NCI-H2171 (cell line): ENCODE data around the gene MYBPHL.

ENCODE experiments used
- DNase-seq: peaks from one replicate; lab custom pipeline; 2025; lab: John Stamatoyannopoulos, UW

MYBPHL gene

DNA sequence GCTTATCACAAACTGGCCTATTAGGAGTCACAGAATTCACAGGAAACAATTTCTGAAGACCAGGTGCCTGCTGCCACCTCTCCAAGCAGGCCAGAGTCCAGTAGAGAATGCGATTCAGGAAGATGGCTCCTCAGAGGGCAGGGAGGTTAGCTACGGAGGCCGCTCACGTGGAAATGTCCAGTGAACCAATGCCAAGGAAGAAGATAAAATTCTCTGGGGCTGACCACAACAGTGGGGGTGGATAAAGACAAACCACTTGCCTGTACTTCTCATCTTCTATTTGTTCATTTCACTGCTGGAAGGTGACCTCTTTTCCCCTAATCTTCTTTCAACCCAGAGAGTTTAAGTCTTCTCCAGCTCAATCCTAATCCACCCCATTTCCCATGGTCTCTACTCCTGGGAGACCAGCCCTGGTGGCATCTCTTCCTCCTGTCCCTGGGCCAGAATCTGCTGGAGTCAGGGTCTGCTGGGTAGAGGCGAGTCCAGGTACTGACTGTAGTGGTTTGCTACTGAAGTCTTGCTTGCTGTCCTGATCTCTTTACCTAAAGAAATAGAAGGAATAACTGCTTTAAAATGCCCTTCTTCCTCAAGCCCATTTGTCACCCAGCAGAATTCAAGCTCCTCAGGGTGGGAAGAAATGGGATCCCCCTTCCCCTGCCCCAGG, 27.1 kb downstream of the MYBPHL start:
- no peak for DNase-seq

DNA sequence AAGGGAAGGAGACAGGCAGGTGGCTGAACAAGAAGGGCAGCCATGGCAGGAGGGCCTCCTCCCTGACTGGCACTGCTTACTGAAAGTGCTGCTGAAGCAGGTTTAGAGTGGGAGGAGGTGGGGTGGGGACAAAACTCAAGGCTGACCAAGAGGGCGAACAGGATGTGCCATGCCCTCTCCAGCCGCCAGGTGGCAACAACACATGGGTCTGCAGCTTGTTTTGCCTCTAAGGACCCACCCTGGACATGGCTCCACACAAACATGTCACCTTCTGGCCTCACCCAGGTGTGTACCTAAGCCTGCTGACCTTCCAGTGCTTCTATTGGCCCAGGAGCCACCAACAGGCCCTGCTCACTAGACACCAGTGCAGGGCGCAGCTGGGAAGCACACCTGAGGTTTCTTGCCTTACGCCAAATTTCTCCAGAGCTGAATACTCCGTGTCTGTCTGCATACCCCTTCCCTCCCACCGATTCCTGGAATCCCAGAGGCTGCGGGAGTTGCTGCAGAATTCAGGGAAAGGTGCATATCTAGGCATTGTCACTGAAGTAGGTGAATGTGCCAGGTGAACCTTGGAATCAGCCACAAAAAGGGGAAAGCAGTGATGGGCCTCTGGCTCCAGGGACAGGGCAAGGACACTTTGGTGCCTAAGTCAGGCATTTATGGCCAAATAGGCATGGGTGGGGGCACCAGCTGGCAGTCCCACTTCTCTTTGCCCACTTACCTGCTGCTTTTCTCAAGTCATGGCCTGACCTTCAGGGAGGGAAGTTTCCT, 29.2 kb downstream of the MYBPHL start:
- peak; percentile 21 for DNase-seq

DNA sequence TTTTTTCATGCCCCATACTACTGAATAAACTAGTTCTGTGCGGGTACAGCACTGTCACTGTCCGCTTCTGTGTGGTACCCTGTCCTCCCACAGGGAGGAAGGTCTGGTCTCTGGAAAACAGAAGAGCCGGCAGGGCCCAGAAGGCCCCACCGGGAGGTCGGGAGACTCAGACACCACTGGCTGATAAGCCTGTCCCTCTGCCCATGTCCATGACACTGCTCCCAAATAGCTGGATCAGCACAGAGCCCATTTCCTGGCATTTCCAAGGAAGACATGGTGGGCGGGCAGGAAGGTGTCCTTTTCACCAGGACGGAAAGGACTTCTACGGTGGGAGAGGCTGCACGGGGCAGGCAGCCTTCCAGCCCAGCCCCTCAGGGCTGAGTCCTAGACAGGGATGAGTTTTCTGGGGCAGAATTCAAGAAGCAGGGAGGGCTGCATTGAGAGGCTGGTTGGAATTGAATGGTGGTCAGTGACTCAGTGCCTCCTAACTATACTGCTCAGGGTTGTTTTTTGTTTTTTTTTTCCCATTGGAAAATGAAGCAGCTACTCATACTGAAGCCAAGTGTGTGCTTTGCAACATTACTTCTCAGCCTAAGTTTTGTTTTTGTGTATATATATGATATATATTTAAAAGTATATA, 31.0 kb downstream of the MYBPHL start:
- DNase-seq, result no peak

DNA sequence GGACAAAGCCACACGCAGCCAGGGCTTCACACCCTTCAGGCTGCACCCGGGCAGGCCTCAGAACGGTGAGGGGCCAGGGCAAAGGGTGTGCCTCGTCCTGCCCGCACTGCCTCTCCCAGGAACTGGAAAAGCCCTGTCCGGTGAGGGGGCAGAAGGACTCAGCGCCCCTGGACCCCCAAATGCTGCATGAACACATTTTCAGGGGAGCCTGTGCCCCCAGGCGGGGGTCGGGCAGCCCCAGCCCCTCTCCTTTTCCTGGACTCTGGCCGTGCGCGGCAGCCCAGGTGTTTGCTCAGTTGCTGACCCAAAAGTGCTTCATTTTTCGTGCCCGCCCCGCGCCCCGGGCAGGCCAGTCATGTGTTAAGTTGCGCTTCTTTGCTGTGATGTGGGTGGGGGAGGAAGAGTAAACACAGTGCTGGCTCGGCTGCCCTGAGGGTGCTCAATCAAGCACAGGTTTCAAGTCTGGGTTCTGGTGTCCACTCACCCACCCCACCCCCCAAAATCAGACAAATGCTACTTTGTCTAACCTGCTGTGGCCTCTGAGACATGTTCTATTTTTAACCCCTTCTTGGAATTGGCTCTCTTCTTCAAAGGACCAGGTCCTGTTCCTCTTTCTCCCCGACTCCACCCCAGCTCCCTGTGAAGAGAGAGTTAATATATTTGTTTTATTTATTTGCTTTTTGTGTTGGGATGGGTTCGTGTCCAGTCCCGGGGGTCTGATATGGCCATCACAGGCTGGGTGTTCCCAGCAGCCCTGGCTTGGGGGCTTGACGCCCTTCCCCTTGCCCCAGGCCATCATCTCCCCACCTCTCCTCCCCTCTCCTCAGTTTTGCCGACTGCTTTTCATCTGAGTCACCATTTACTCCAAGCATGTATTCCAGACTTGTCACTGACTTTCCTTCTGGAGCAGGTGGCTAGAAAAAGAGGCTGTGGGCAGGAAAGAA, 32.0 kb downstream of the MYBPHL start:
- no peak for DNase-seq

DNA sequence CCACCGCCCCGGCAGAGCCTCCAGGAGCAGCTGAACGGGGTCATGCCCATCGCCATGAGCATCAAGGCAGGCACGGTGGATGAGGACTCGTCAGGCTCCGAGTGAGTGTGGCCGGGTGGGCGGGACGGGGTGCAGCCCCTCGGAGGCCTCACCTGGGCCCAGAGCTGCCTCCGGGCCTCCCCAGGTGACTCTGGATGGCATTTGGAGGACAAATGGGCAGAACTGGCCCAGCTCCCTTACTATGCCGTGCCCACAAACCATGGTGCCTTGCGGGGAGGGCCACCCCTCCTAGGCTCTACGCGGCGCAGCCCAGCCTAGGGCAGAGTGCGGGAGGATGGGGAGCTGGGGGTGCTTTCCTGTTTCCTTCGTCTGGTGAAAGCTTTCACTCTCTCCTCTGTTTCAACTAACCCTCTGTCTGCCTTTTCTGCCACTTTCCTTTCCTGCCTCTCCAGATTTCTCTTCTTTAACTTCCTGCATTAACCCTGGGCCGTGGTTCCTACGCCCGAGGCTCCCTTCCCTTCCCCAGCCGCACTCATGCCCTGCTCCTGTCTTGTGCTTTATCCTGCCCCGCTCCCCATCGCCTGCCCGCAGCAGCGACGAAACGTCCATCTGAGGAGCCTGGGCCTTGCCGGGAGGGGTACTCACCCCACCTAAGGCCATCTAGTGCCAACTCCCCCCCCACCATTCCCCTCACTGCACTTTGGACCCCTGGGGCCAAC, 33.1 kb downstream of the MYBPHL start:
- no peak for DNase-seq

DNA sequence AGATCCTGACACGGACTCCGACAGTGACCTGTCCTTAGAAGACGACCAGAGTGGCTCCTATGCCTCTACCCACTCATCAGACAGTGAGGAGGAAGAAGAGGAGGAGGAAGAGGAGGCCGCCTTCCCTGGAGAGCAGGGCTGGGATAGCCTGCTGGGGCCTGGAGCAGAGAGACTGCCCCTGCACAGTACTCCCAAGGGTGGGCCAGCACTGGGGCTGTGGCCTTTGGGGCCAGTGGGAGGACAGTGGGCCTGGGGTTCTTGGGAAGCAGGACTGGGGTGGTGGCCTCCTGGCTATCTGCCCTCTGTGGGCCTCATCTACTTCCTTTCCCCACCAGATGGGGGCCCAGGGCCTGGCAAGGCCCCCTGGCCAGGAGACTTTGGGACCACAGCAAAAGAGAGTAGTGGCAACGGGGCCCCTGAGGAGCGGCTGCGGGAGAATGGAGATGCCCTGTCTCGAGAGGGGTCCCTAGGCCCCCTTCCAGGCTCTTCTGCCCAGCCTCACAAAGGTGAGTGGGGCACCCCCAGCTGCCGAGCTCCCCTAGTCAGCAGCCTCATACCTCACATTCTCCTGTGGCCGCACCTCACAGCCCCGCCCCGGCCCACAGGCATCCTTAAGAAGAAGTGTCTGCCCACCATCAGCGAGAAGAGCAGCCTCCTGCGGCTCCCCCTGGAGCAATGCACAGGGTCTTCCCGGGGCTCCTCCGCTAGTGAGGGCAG, 33.8 kb downstream of the MYBPHL start:
- no peak for DNase-seq

DNA sequence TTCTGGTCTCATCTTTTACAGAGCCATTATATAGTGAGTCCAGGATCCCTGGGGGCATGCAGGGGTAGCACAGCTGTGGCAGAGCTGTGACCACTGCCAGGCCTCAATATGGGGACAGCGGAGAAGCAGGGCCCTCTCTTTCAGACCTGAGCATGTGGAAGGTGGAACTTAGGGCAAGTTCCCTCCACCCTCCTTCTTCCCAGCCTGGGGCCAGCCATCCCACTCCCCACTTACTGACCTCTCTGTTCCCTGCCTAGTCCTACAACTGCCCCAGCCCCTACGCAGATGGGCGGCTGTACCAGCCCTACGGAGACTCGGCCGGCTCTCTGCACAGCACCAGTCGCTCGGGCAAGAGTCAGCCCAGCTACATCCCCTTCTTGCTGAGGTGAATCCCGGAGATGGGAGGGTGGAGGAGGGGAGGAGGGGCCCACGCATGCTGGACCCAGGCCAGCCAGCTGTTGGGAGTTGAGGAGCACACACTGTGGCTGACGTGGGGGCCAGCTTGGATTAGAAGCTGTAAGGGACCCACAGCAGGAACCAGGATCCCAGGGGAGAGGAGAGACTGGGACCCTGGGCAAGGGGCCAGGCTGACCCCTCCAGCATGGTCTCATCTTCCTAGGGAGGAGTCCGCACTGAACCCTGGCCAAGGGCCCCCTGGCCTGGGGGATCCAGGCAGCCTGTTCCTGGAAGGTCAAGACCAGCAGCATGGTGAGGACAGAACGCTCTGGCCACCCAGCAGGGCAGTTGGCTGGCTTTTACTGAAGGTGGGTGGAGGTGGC, 34.6 kb downstream of the MYBPHL start:
- DNase-seq, result no peak

DNA sequence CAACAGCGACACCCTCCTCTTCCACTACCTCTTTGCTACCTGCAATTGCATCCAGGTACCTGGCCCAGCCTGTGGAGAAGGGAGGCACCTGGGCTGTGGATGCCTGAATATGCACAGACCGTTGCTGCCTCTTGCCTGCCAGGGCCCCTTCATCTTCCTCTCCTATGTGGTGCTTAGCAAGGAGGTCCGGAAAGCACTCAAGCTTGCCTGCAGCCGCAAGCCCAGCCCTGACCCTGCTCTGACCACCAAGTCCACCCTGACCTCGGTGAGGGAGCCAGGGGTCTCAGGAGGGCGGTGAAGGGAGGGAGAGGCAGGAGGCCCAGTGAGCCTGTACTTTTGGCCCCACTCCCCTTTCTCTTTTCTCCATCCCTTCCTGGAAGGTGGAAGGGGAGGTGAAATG, 35.4 kb downstream of the MYBPHL start:
- DNase-seq, result no peak

DNA sequence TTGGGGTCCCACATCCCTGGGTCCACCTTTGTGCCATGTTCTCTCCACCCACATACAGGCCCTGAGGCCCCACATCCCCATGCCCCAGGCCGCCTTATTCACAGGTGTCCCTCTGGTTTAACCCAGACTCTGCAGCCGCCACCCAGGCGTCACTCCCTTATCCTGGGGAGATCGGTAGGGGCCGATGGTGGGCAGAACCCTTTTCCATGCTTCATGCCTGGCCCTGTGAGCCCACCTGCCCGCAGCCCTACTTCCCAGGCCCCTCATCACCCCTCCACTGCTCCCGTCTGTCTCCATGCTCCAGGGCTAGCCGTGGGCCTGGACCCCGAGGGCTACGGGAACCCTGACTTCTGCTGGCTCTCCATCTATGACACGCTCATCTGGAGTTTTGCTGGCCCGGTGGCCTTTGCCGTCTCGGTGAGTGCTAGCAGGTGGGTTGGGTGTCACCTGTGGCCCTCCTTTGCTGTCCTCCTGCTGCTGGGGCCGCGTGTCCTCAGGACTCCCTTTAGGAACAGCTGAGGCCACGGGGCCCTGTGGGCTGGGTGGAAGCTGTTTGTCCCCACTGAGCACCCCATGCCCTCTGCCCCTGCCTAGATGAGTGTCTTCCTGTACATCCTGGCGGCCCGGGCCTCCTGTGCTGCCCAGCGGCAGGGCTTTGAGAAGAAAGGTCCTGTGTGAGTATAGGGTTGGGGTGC, 36.0 kb downstream of the MYBPHL start:
- no peak for DNase-seq

DNA sequence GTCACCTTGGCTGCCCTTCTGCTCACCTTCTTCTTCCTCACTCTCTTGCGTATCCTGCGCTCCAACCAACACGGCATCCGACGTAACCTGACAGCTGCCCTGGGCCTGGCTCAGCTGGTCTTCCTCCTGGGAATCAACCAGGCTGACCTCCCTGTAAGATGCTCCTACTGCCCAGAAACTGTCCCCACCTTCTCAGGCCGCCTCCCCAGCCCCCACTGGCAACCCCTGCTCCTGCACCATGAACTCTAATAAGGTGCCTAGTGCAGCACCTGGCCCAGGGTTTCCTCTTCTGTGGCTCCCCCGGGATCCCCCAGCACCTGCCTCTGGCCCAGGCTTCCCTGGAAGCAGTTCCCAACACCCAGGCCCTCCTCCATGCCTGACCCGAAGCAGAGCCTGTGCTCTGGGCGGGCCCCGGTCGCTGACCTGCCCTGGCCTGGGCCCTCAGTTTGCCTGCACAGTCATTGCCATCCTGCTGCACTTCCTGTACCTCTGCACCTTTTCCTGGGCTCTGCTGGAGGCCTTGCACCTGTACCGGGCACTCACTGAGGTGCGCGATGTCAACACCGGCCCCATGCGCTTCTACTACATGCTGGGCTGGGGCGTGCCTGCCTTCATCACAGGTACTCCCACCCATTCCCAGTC, 36.7 kb downstream of the MYBPHL start:
- no peak for DNase-seq

DNA sequence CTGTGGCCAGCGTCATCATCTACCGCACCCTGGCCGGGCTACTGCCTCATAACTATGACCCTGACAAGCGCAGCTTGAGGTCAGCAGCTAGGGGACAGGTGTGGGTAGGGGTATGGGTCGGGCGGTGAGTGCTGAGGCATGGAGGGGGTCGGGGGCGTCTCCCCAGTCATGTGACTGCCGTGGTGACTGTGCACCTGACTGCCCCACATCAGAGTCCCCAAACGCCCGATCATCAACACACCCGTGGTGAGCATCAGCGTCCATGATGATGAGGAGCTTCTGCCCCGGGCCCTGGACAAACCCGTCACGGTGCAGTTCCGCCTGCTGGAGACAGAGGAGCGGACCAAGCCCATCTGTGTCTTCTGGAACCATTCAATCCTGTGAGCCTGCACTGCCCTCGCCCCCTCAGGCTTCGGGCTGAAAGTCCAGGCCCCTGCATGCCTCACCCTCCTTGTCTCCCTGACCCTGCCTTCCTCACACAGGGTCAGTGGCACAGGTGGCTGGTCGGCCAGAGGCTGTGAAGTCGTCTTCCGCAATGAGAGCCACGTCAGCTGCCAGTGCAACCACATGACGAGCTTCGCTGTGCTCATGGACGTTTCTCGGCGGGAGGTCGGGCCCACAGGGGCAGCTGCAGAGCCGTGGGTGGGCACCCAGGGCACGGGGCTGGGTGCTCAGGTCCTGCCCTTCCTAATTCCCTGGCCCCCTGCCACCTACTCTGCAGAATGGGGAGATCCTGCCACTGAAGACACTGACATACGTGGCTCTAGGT, 37.4 kb downstream of the MYBPHL start:
- no peak for DNase-seq

DNA sequence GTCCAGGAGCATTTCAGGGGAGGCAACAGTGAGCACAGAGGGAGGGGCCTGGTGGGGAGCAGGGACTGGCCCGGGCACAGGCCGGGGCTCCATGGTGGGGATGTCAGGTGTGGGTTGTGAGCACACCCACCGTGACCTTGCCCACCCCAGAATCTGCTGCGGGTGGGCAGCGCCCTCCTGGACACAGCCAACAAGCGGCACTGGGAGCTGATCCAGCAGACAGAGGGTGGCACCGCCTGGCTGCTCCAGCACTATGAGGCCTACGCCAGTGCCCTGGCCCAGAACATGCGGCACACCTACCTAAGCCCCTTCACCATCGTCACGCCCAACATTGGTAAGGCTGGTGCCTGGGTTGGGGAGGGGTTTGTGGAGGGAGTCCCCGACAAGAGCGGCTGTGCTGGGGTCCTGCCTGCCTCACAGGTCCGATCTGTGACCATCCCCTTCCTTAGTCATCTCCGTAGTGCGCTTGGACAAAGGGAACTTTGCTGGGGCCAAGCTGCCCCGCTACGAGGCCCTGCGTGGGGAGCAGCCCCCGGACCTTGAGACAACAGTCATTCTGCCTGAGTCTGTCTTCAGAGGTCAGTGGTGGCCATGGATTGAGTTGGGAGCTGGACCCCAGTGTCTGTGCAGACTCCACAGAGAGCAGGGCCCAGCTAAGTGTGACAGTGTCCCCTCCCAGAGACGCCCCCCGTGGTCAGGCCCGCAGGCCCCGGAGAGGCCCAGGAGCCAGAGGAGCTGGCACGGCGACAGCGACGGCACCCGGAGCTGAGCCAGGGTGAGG, 38.2 kb downstream of the MYBPHL start:
- DNase-seq, result no peak

DNA sequence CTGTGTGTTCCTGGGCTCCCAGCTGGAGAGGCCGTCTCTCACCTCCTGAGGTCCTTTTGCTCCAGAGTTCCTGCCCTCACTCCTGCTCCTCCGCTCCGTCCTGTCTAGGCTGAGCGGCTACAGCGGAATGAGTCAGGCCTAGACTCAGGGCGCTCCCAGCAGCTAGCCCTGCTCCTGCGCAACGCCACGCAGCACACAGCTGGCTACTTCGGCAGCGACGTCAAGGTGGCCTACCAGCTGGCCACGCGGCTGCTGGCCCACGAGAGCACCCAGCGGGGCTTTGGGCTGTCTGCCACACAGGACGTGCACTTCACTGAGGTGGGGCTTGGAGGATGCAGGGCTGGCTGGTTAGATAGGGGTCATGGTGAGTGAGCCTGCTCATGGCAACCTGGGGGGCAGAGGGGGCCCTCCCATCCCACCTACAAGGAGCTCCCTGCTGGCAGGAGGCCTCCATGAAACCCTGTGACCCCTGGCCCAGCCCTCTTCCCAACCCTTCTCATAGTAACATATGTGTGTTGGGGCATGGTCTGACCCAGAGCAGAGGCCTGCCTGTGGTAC, 39.0 kb downstream of the MYBPHL start:
- no peak for DNase-seq

DNA sequence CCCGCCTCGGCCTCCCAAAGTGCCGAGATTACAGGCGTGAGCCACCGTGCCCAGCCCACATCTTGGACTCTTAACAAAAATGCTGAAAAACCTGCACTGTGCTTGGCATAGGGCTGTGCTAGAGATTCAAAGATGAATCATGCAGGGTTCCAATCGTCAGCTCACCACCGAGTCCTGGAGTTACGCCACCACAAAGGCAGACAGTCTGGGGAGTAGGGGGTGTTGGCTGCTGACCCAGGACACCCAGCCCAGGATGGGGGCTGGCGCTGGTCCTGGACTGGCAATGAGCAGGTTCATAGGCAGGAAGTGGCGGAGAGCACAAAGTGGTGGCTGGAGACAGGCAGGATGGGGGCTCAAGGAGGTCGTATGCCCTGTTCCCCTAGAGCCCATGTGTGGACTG, 39.8 kb downstream of the MYBPHL start:
- no peak for DNase-seq

DNA sequence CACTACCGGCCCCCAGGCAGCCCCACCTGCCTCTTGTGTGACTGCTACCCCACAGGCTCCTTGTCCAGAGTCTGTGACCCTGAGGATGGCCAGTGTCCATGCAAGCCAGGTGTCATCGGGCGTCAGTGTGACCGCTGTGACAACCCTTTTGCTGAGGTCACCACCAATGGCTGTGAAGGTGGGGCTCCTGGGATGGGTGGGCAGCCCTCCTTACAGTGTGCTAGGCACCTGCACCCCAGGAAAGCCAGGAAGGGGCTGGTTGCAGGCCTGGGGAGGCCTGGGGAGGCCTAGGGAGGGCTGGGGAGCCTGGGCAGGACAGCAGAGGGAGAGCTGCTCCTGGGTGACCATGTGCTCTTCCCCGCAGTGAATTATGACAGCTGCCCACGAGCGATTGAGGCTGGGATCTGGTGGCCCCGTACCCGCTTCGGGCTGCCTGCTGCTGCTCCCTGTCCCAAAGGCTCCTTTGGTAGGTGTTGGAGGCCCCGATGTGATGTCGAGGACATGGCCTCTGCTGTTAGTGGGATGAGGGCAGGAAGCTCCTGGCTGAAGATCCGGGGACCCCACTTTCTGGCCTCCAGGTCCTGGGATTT, 41.0 kb downstream of the MYBPHL start:
- no peak for DNase-seq

DNA sequence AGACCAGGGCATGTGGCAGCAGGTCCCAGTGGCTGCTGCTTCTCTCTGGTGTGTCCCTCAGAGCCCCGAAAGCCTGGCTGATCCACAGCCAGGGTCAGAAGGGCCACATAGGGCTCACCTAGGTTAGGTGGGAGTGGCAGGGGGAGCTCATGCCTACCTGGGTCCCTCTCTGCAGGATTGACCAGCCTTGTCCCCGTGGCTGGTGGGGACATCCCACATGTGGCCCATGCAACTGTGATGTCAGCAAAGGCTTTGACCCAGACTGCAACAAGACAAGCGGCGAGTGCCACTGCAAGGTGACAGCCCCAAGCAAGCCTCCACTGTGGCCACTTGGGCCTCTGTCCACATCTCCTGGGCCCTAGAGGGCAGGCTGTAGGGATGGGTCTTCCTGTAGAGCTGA, 41.8 kb downstream of the MYBPHL start:
- no peak for DNase-seq

DNA sequence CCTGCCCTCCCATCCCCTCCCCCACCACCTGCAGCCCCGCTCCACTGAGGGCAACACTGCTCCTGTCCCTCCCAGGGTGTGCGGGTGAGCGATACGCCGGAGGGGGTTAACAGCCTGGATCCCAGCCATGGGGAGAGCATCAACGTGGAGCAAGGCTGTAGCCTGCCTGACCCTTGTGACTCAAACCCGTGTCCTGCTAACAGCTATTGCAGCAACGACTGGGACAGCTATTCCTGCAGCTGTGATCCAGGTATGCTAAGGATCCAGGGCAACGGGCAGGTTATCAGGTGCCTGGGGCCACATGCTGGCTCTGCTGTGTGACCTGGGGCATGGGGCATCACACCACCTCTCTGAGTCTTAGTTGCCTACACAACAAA, 42.4 kb downstream of the MYBPHL start:
- DNase-seq, result no peak
